HEK293 (cell line): ENCODE data around the gene NCKAP5L.

Experiments used
- FEZF1 ChIP-seq: fragments of 450-650 bp; formaldehyde crosslinking; IDR thresholded peaks from 2 replicates; pipeline ENCODE4 v1.5.1; 2016; ENCODE audit warnings: missing biosample characterization, missing genetic modification characterization
- GFI1B ChIP-seq: fragments of 450-650 bp; formaldehyde crosslinking; IDR thresholded peaks from 2 replicates; pipeline ENCODE4 v1.5.1; 2016; ENCODE audit warnings: missing biosample characterization, missing genetic modification characterization
- GLIS2 ChIP-seq: fragments of 450-650 bp; formaldehyde crosslinking; IDR thresholded peaks from 2 replicates; pipeline ENCODE4 v1.5.1; 2016; ENCODE audit warnings: missing biosample characterization, missing genetic modification characterization
- KLF10 ChIP-seq: fragments of 450-650 bp; IDR thresholded peaks from 2 replicates; pipeline ENCODE4 v1.5.1; 2018; ENCODE audit warnings: missing biosample characterization, mild to moderate bottlenecking, missing genetic modification characterization
- KLF16 ChIP-seq: fragments of 450-650 bp; formaldehyde crosslinking; IDR thresholded peaks from 2 replicates; pipeline ENCODE4 v1.5.1; 2017; ENCODE audit warnings: missing biosample characterization, missing genetic modification characterization
- KLF8 ChIP-seq: fragments of 450-650 bp; formaldehyde crosslinking; IDR thresholded peaks from 2 replicates; pipeline ENCODE4 v1.5.1; 2016; ENCODE audit warnings: missing biosample characterization, missing genetic modification characterization
- MZF1 ChIP-seq: fragments of 450-650 bp; formaldehyde crosslinking; IDR thresholded peaks from 2 replicates; pipeline ENCODE4 v1.5.1; 2017; ENCODE audit warnings: missing biosample characterization, missing genetic modification characterization, borderline replicate concordance
- SCRT2 ChIP-seq: fragments of 450-650 bp; formaldehyde crosslinking; IDR thresholded peaks from 2 replicates; pipeline ENCODE4 v1.5.1; 2016; ENCODE audit warnings: missing biosample characterization, missing genetic modification characterization
- SP2 ChIP-seq: fragments of 450-650 bp; formaldehyde crosslinking; IDR thresholded peaks from 2 replicates; pipeline ENCODE4 v1.5.1; 2016; ENCODE audit warnings: missing biosample characterization, missing genetic modification characterization
- SP7 ChIP-seq: fragments of 450-650 bp; formaldehyde crosslinking; IDR thresholded peaks from 2 replicates; pipeline ENCODE4 v1.5.1; 2016; ENCODE audit warnings: missing biosample characterization, missing genetic modification characterization
- WT1 ChIP-seq: fragments of 450-650 bp; formaldehyde crosslinking; IDR thresholded peaks from 2 replicates; pipeline ENCODE4 v1.5.1; 2016; ENCODE audit warnings: missing biosample characterization, missing genetic modification characterization
- ZBTB1 ChIP-seq: fragments of 450-650 bp; formaldehyde crosslinking; IDR thresholded peaks from 2 replicates; pipeline ENCODE4 v1.5.1; 2016; ENCODE audit warnings: missing biosample characterization, missing genetic modification characterization
- ZBTB17 ChIP-seq: fragments of 450-650 bp; formaldehyde crosslinking; IDR thresholded peaks from 2 replicates; pipeline ENCODE4 v1.5.1; 2016; ENCODE audit warnings: missing biosample characterization, missing genetic modification characterization
- ZBTB20 ChIP-seq: fragments of 450-650 bp; formaldehyde crosslinking; IDR thresholded peaks from 2 replicates; pipeline ENCODE4 v1.5.1; 2016; ENCODE audit warnings: missing biosample characterization, missing genetic modification characterization
- ZBTB21 ChIP-seq: fragments of 450-650 bp; formaldehyde crosslinking; IDR thresholded peaks from 2 replicates; pipeline ENCODE4 v1.5.1; 2017; ENCODE audit warnings: missing biosample characterization, missing genetic modification characterization
- ZEB2 ChIP-seq: fragments of 450-650 bp; formaldehyde crosslinking; IDR thresholded peaks from 2 replicates; pipeline ENCODE4 v1.5.1; 2016; ENCODE audit warnings: missing biosample characterization, missing genetic modification characterization
- ZNF10 ChIP-seq: fragments of 450-650 bp; formaldehyde crosslinking; IDR thresholded peaks from 2 replicates; pipeline ENCODE4 v1.5.1; 2017; ENCODE audit warnings: missing biosample characterization, missing genetic modification characterization
- ZNF146 ChIP-seq: fragments of 450-650 bp; formaldehyde crosslinking; IDR thresholded peaks from 2 replicates; pipeline ENCODE4 v1.5.1; 2016; ENCODE audit warnings: missing biosample characterization, missing genetic modification characterization
- ZNF2 ChIP-seq: fragments of 450-650 bp; formaldehyde crosslinking; IDR thresholded peaks from 2 replicates; pipeline ENCODE4 v1.5.1; 2016; ENCODE audit warnings: missing biosample characterization, missing genetic modification characterization
- ZNF202 ChIP-seq: fragments of 450-650 bp; formaldehyde crosslinking; IDR thresholded peaks from 2 replicates; pipeline ENCODE4 v1.5.1; 2016; ENCODE audit warnings: missing biosample characterization, missing genetic modification characterization, borderline replicate concordance
- ZNF248 ChIP-seq: fragments of 450-650 bp; formaldehyde crosslinking; IDR thresholded peaks from 2 replicates; pipeline ENCODE4 v1.5.1; 2017; ENCODE audit warnings: missing biosample characterization, missing genetic modification characterization
- ZNF302 ChIP-seq: fragments of 450-650 bp; formaldehyde crosslinking; IDR thresholded peaks from 2 replicates; pipeline ENCODE4 v1.5.1; 2016; ENCODE audit warnings: missing biosample characterization, missing genetic modification characterization, low read depth
- ZNF394 ChIP-seq: fragments of 450-650 bp; formaldehyde crosslinking; IDR thresholded peaks from 2 replicates; pipeline ENCODE4 v1.5.1; 2016; ENCODE audit warnings: missing biosample characterization, missing genetic modification characterization, mild to moderate bottlenecking, moderate library complexity, borderline replicate concordance
- ZNF558 ChIP-seq: fragments of 450-650 bp; formaldehyde crosslinking; IDR thresholded peaks from 2 replicates; pipeline ENCODE4 v1.5.1; 2016; ENCODE audit warnings: missing biosample characterization, missing genetic modification characterization
- ZNF664 ChIP-seq: fragments of 450-650 bp; formaldehyde crosslinking; IDR thresholded peaks from 2 replicates; pipeline ENCODE4 v1.5.1; 2016; ENCODE audit warnings: missing biosample characterization, missing genetic modification characterization
- ZNF776 ChIP-seq: fragments of 450-650 bp; formaldehyde crosslinking; IDR thresholded peaks from 2 replicates; pipeline ENCODE4 v1.5.0; 2017; ENCODE audit warnings: missing biosample characterization, missing genetic modification characterization, borderline replicate concordance
- ZNF843 ChIP-seq: fragments of 450-650 bp; formaldehyde crosslinking; IDR thresholded peaks from 2 replicates; pipeline ENCODE4 v1.5.1; 2016; ENCODE audit warnings: missing biosample characterization, missing genetic modification characterization
- ZXDB ChIP-seq: fragments of 450-650 bp; formaldehyde crosslinking; IDR thresholded peaks from 2 replicates; pipeline ENCODE4 v1.5.1; 2016; ENCODE audit warnings: missing biosample characterization, missing genetic modification characterization
- TF ChIP-seq, protein P1 (sequence below): fragments of 450-650 bp; formaldehyde crosslinking; IDR thresholded peaks from 2 replicates; pipeline ENCODE4 v1.5.1; 2017; ENCODE audit warnings: missing biosample characterization, mild to moderate bottlenecking, missing genetic modification characterization, moderate library complexity
- TF ChIP-seq, protein P2 (sequence below): fragments of 450-650 bp; formaldehyde crosslinking; IDR thresholded peaks from 2 replicates; pipeline ENCODE4 v1.5.1; 2016; ENCODE audit warnings: missing biosample characterization, missing genetic modification characterization, borderline replicate concordance
- TF ChIP-seq, protein P3 (sequence below): fragments of 450-650 bp; formaldehyde crosslinking; IDR thresholded peaks from 2 replicates; pipeline ENCODE4 v1.5.1; 2016; ENCODE audit warnings: missing biosample characterization, missing genetic modification characterization
- TF ChIP-seq, protein P4 (sequence below): fragments of 450-650 bp; formaldehyde crosslinking; IDR thresholded peaks from 2 replicates; pipeline ENCODE4 v1.5.1; 2016; ENCODE audit warnings: missing biosample characterization, missing genetic modification characterization

The NCKAP5L gene

DNA sequence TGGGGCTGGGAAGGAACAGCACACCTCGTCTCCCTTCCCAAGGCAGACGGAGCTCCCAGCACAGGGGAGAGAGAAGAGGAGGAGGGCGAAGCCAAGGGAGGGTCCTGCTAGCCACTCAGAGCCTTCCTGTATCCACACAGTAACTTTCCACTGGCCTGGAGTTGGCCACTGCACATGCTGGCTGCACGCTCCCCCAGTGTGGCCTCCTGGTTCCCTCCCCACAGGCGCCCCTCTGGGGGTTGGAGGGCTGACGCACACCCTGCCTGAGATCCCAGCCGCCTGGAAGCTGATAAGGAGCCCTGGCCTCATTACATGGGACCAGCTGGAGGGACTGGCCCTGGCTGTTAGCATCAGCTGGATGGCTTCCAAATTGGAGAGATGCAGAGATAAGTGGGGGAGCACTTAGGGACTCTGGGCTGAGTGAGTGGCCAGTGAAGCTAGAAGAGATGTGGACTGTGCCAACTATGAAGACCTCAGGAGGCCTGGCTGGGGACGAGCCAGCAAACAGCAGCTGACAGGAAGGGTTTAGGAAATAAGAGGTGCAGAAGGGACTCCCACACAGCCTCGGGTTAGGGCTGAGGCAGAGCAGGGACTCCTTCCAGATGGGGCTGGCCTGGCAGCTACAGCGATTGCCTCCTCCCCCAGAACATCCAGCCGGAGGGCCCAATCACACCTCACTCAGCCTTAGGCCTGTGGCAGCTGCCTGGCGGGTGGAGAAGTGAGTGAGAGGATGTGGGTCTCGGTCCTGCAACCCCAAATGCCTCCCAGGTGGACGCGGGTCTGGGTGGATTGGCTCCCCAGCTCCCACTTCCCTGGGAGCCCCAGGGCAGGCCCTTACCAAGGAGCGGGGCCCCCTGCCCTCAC, 41.0 kb upstream of the NCKAP5L start (continued):
- peak; percentile 47 for TF ChIP-seq SP2 (tag by site-specific recombination)
- TF ChIP-seq GFI1B: no peak
- TF ChIP-seq, protein P1, sequence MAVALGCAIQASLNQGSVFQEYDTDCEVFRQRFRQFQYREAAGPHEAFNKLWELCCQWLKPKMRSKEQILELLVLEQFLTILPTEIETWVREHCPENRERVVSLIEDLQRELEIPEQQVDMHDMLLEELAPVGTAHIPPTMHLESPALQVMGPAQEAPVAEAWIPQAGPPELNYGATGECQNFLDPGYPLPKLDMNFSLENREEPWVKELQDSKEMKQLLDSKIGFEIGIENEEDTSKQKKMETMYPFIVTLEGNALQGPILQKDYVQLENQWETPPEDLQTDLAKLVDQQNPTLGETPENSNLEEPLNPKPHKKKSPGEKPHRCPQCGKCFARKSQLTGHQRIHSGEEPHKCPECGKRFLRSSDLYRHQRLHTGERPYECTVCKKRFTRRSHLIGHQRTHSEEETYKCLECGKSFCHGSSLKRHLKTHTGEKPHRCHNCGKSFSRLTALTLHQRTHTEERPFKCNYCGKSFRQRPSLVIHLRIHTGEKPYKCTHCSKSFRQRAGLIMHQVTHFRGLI: peak; percentile 86
- TF ChIP-seq ZNF664: no peak
- TF ChIP-seq KLF16: peak; percentile 66; the same call in 1 of the 2 replicates
- TF ChIP-seq SCRT2: no peak
- no peak for TF ChIP-seq ZNF202 (tag by site-specific recombination)
- peak; percentile 51; the same call in 1 of the 2 replicates for TF ChIP-seq ZNF394 (tag by site-specific recombination)
- peak; percentile 62 for TF ChIP-seq ZNF2
- TF ChIP-seq ZNF776 (tag by site-specific recombination): no peak
- peak; percentile 75 for TF ChIP-seq ZBTB20
- TF ChIP-seq, protein P2, sequence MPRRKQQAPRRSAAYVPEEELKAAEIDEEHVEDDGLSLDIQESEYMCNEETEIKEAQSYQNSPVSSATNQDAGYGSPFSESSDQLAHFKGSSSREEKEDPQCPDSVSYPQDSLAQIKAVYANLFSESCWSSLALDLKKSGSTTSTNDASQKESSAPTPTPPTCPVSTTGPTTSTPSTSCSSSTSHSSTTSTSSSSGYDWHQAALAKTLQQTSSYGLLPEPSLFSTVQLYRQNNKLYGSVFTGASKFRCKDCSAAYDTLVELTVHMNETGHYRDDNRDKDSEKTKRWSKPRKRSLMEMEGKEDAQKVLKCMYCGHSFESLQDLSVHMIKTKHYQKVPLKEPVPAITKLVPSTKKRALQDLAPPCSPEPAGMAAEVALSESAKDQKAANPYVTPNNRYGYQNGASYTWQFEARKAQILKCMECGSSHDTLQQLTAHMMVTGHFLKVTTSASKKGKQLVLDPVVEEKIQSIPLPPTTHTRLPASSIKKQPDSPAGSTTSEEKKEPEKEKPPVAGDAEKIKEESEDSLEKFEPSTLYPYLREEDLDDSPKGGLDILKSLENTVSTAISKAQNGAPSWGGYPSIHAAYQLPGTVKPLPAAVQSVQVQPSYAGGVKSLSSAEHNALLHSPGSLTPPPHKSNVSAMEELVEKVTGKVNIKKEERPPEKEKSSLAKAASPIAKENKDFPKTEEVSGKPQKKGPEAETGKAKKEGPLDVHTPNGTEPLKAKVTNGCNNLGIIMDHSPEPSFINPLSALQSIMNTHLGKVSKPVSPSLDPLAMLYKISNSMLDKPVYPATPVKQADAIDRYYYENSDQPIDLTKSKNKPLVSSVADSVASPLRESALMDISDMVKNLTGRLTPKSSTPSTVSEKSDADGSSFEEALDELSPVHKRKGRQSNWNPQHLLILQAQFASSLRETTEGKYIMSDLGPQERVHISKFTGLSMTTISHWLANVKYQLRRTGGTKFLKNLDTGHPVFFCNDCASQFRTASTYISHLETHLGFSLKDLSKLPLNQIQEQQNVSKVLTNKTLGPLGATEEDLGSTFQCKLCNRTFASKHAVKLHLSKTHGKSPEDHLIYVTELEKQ (tag by site-specific recombination): peak; percentile 48; the same call in 1 of the 2 replicates
- TF ChIP-seq, protein P3, sequence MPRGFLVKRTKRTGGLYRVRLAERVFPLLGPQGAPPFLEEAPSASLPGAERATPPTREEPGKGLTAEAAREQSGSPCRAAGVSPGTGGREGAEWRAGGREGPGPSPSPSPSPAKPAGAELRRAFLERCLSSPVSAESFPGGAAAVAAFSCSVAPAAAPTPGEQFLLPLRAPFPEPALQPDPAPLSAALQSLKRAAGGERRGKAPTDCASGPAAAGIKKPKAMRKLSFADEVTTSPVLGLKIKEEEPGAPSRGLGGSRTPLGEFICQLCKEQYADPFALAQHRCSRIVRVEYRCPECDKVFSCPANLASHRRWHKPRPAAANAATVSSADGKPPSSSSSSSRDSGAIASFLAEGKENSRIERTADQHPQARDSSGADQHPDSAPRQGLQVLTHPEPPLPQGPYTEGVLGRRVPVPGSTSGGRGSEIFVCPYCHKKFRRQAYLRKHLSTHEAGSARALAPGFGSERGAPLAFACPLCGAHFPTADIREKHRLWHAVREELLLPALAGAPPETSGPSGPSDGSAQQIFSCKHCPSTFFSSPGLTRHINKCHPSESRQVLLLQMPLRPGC (tag by site-specific recombination): peak; percentile 51; the same call in 1 of the 2 replicates
- TF ChIP-seq ZEB2 (tag by site-specific recombination): peak; percentile 97
- no peak for TF ChIP-seq ZNF248 (tag by site-specific recombination)
- TF ChIP-seq ZNF558 (tag by site-specific recombination): peak; percentile 67; the same call in 1 of the 2 replicates
- TF ChIP-seq SP7 (tag by site-specific recombination): peak; percentile 96
- TF ChIP-seq GLIS2 (tag by site-specific recombination): peak; percentile 99
- TF ChIP-seq MZF1 (tag by site-specific recombination): peak; percentile 81
- TF ChIP-seq WT1 (tag by site-specific recombination): peak; percentile 94
- TF ChIP-seq ZBTB1 (tag by site-specific recombination): no peak
- TF ChIP-seq ZNF10 (tag by site-specific recombination): no peak
- TF ChIP-seq ZBTB17 (tag by site-specific recombination): peak; percentile 88
- peak; percentile 83 for TF ChIP-seq ZNF843 (tag by site-specific recombination)
- peak; percentile 79 for TF ChIP-seq FEZF1 (tag by site-specific recombination)
- TF ChIP-seq KLF10 (tag by site-specific recombination): peak; percentile 81
- peak; percentile 95 for TF ChIP-seq ZXDB
- no peak for TF ChIP-seq ZNF302 (tag by site-specific recombination)
- TF ChIP-seq KLF8: peak; percentile 18; the same call in 1 of the 2 replicates
- peak; percentile 70 for TF ChIP-seq ZBTB21 (tag by site-specific recombination)
- TF ChIP-seq ZNF146 (tag by site-specific recombination): no peak
- TF ChIP-seq, protein P4, sequence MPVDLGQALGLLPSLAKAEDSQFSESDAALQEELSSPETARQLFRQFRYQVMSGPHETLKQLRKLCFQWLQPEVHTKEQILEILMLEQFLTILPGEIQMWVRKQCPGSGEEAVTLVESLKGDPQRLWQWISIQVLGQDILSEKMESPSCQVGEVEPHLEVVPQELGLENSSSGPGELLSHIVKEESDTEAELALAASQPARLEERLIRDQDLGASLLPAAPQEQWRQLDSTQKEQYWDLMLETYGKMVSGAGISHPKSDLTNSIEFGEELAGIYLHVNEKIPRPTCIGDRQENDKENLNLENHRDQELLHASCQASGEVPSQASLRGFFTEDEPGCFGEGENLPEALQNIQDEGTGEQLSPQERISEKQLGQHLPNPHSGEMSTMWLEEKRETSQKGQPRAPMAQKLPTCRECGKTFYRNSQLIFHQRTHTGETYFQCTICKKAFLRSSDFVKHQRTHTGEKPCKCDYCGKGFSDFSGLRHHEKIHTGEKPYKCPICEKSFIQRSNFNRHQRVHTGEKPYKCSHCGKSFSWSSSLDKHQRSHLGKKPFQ (tag by site-specific recombination): peak; percentile 63; the same call in 1 of the 2 replicates
